Measurements from ENCODE around the gene EPB41L5.

DNA sequence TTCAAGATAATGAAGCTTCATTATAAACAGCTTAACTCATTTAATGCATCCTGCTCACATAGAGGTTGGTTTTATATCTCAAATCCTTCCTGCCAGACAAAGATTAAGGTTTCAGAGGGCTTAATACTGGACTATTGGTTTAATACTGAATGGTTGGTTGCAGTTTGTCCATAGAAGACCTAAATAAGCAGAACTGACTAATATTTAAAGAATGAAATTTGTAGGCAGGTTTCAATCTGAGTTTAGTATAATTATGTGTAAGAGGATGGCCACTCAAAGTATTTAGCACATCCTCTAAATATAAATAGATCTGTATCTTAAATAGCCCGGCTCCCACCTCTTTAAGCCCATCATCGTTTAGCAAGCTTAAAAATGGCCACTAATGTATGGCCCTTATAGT, 92.5 kb downstream of the EPB41L5 start:
- TF ChIP-seq, protein P1, sequence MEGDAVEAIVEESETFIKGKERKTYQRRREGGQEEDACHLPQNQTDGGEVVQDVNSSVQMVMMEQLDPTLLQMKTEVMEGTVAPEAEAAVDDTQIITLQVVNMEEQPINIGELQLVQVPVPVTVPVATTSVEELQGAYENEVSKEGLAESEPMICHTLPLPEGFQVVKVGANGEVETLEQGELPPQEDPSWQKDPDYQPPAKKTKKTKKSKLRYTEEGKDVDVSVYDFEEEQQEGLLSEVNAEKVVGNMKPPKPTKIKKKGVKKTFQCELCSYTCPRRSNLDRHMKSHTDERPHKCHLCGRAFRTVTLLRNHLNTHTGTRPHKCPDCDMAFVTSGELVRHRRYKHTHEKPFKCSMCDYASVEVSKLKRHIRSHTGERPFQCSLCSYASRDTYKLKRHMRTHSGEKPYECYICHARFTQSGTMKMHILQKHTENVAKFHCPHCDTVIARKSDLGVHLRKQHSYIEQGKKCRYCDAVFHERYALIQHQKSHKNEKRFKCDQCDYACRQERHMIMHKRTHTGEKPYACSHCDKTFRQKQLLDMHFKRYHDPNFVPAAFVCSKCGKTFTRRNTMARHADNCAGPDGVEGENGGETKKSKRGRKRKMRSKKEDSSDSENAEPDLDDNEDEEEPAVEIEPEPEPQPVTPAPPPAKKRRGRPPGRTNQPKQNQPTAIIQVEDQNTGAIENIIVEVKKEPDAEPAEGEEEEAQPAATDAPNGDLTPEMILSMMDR (IDR thresholded peaks at IDR 0.05; ENCODE audit: low read length): no peak
- TF ChIP-seq EZH2 (optimal IDR thresholded peaks at IDR 0.05; ENCODE audit: low read depth, low read length) (no peak), EZH2phosphoT487 (IDR thresholded peaks at IDR 0.05; ENCODE audit: low read length) (no peak)
